HS-5 (cell line): ENCODE data around the gene EXD2.
"Not testable (repeated sequence)": the region's sequence is repeated elsewhere in the genome, so short reads cannot be mapped to it uniquely, and the experiment has no call there.

Source experiments
- DNase-seq: peaks from one replicate; pipeline ENCODE4 v3.0.0-alpha.2; 2012; ENCODE audit warnings: low read depth

Gene EXD2

GRCh38 chr14:69191340-69192111 lies at the start of gene EXD2:
TSS of gene EXD2 (plus strand) at chr14:69191498. CDS start at chr14:69209471, 17,973 bp downstream.
- DNase-seq, result peak; percentile 41

- DNase-seq, result no peak
These were observed 49.7 kb upstream of the EXD2 start for GRCh38 chr14:69141550-69141949.

- DNase-seq, result no peak
These were observed 49.2 kb upstream of the EXD2 start for GRCh38 chr14:69142101-69142500.

GRCh38 chr14:69149461-69150244 lies 41.6 kb upstream of the EXD2 start:
- DNase-seq, result no peak

GRCh38 chr14:69151458-69152180 lies 39.7 kb upstream of the EXD2 start:
- no peak for DNase-seq

- DNase-seq, result no peak
These were observed 39.0 kb upstream of the EXD2 start for GRCh38 chr14:69152181-69152901.

- no peak for DNase-seq
These were observed 38.5 kb upstream of the EXD2 start, which contains the start of gene DCAF5 for GRCh38 chr14:69152902-69153151. TSS of gene DCAF5 (minus strand) at chr14:69153119. CDS start at chr14:69152978, 141 bp downstream.

- DNase-seq, result no peak
These were observed 38.0 kb upstream of the EXD2 start for GRCh38 chr14:69153152-69153872.

GRCh38 chr14:69153873-69154270 lies 37.4 kb upstream of the EXD2 start:
- DNase-seq, result no peak

- no peak for DNase-seq
These were observed 36.5 kb upstream of the EXD2 start for GRCh38 chr14:69154779-69155178.

- DNase-seq, result no peak
These were observed 35.1 kb upstream of the EXD2 start for GRCh38 chr14:69156224-69156623.

- DNase-seq, result no peak
These were observed 29.7 kb upstream of the EXD2 start for GRCh38 chr14:69161590-69161989.

- not testable (repeated sequence) for DNase-seq
These were observed 25.5 kb upstream of the EXD2 start for GRCh38 chr14:69165787-69166186.

GRCh38 chr14:69170839-69171238 lies 20.5 kb upstream of the EXD2 start:
- no peak for DNase-seq

- no peak for DNase-seq
These were observed 19.7 kb upstream of the EXD2 start for GRCh38 chr14:69171569-69171968.

GRCh38 chr14:69175130-69175529 lies 16.2 kb upstream of the EXD2 start:
- no peak for DNase-seq

- no peak for DNase-seq
These were observed 9.8 kb upstream of the EXD2 start for GRCh38 chr14:69181491-69181890.

GRCh38 chr14:69182580-69182979 lies 8.7 kb upstream of the EXD2 start:
- not testable (repeated sequence) for DNase-seq

- DNase-seq, result no peak
These were observed 7.6 kb upstream of the EXD2 start for GRCh38 chr14:69183735-69184134.

- DNase-seq, result no peak
These were observed 1.1 kb upstream of the EXD2 start for GRCh38 chr14:69190191-69190590.

- DNase-seq, result no peak
These were observed 2.4 kb downstream of the EXD2 start for GRCh38 chr14:69193721-69194120.

GRCh38 chr14:69199786-69200185 lies 8.5 kb downstream of the EXD2 start:
- no peak for DNase-seq
